ENCODE results near the gene SYNPO2. TPM values are rescaled to one million over a fixed set of nuclear protein-coding genes. Genes with fewer than 3 reads are reported as not detected.

The SYNPO2 gene
- total and polyA plus RNA-seq, 10 of the 15 experiments (the other 5 are each of a cell fraction or from before 2014, with no cell fraction given), result 0.04 to 0.34 (median 0.28) TPM

- WGBS (ENCODE audit: insufficient coverage, insufficient replicate concordance, low lambda C conversion rate, missing lambda C conversion rate), result 73% methylated on average over 2 of the region's 2 CpGs
- CTCF ChIA-PET, result interaction anchor here (1.0 kb wide), 2 partner anchors 11 to 83 kb away, joined by 3 to 5 read pairs; no protein-coding TSS in a partner anchor
- SMC1A ChIA-PET (ENCODE audit: uncharacterized antibody, unreplicated experiment), result interaction anchor here (1.4 kb wide), 1 partner anchor 111 kb away, joined by 4 read pairs; no protein-coding TSS in a partner anchor
- H3K36me3 ChIP-seq (ENCODE audit: control insufficient read depth in 2 of 2, insufficient read depth in 2 of 2, low read length in 1 of 2), result no peaks in the 10 kb centered on the region
- DNase-seq (ENCODE audit: low read depth, low spot score), result no peak
- no peaks in the 10 kb centered on the region for H3K27me3 ChIP-seq (replicated peaks in 1 of 2; ENCODE audit: control insufficient read depth in 2 of 2, insufficient read depth in 2 of 2, low read length in 1 of 2)
- no peak for FAIRE-seq
- no peak overlapping the region for H3K4me3 ChIP-seq
- H3K4me2 ChIP-seq (ENCODE audit: control insufficient read depth, insufficient read depth), result no peak overlapping the region
- no peak overlapping the region for H3K27ac ChIP-seq (ENCODE audit: control insufficient read depth, insufficient read depth)
- no peaks in the 10 kb centered on the region for H4K20me1 ChIP-seq (ENCODE audit: control insufficient read depth, insufficient read depth)
- no peaks in the 10 kb centered on the region for H3K79me2 ChIP-seq (ENCODE audit: control insufficient read depth, insufficient read depth, low read length)
- POLR2A ChIA-PET, result no interaction called here
- no peaks in the 10 kb centered on the region for H3K9me3 ChIP-seq (replicated peaks; ENCODE audit: control insufficient read depth, insufficient read depth, low read length)
- no peaks in the 10 kb centered on the region for H3K4me1 ChIP-seq (ENCODE audit: control insufficient read depth, insufficient read depth, low read length)
- no peak overlapping the region for H3K9ac ChIP-seq (ENCODE audit: control insufficient read depth, insufficient read depth, low read length)
- intact Hi-C loops (cut with micrococcal nuclease; ENCODE audit: unreplicated experiment) (no loop called here), in situ Hi-C loops (cut with MboI) (no loop called here)
- BruUV-seq (replicated peaks), result no TSS peak
- ATAC-seq, result no peak
- no peak overlapping the region for H2AFZ ChIP-seq (ENCODE audit: control insufficient read depth, low read depth, low read length)
- RAD21 ChIA-PET (ENCODE audit: unreplicated experiment), result no interaction called here
- TF ChIP-seq ZNF592 (IDR thresholded peaks at IDR 0.05) (no peak), POLR2AphosphoS2 (IDR thresholded peaks at IDR 0.05; ENCODE audit: low read depth, low read length) (no peak), ZSCAN29 (IDR thresholded peaks at IDR 0.05) (no peak), BCLAF1 (IDR thresholded peaks at IDR 0.05) (no peak), RB1 (IDR thresholded peaks at IDR 0.05; ENCODE audit: borderline replicate concordance) (no peak), ATF2 (IDR thresholded peaks at IDR 0.05; ENCODE audit: low read length) (no peak)
- TF ChIP-seq, protein P1, sequence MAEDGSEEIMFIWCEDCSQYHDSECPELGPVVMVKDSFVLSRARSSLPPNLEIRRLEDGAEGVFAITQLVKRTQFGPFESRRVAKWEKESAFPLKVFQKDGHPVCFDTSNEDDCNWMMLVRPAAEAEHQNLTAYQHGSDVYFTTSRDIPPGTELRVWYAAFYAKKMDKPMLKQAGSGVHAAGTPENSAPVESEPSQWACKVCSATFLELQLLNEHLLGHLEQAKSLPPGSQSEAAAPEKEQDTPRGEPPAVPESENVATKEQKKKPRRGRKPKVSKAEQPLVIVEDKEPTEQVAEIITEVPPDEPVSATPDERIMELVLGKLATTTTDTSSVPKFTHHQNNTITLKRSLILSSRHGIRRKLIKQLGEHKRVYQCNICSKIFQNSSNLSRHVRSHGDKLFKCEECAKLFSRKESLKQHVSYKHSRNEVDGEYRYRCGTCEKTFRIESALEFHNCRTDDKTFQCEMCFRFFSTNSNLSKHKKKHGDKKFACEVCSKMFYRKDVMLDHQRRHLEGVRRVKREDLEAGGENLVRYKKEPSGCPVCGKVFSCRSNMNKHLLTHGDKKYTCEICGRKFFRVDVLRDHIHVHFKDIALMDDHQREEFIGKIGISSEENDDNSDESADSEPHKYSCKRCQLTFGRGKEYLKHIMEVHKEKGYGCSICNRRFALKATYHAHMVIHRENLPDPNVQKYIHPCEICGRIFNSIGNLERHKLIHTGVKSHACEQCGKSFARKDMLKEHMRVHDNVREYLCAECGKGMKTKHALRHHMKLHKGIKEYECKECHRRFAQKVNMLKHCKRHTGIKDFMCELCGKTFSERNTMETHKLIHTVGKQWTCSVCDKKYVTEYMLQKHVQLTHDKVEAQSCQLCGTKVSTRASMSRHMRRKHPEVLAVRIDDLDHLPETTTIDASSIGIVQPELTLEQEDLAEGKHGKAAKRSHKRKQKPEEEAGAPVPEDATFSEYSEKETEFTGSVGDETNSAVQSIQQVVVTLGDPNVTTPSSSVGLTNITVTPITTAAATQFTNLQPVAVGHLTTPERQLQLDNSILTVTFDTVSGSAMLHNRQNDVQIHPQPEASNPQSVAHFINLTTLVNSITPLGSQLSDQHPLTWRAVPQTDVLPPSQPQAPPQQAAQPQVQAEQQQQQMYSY (CRISPR knock-in tag; IDR thresholded peaks at IDR 0.05), result no peak
- TF ChIP-seq, protein P2, sequence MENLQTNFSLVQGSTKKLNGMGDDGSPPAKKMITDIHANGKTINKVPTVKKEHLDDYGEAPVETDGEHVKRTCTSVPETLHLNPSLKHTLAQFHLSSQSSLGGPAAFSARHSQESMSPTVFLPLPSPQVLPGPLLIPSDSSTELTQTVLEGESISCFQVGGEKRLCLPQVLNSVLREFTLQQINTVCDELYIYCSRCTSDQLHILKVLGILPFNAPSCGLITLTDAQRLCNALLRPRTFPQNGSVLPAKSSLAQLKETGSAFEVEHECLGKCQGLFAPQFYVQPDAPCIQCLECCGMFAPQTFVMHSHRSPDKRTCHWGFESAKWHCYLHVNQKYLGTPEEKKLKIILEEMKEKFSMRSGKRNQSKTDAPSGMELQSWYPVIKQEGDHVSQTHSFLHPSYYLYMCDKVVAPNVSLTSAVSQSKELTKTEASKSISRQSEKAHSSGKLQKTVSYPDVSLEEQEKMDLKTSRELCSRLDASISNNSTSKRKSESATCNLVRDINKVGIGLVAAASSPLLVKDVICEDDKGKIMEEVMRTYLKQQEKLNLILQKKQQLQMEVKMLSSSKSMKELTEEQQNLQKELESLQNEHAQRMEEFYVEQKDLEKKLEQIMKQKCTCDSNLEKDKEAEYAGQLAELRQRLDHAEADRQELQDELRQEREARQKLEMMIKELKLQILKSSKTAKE (IDR thresholded peaks at IDR 0.05; ENCODE audit: low read depth, poor library complexity, severe bottlenecking), result no peak
These were observed 30.9 kb upstream of the SYNPO2 start for GRCh38 chr4:118857760-118858159.

Data from GM12878 (cell line).